HG02623 (cell line): Measurements from ENCODE around the gene OR7G1.
"Not testable (repeated sequence)": the region's sequence is repeated elsewhere in the genome, so short reads cannot be mapped to it uniquely, and the experiment has no call there.

Source experiments
- ATAC-seq: cut with Tn5 transposase; IDR thresholded peaks from one replicate; pipeline ENCODE4 v1.9.1; 2021; ENCODE audit warnings: moderate library complexity; ENCODE audit not compliant: unreplicated experiment

The OR7G1 gene

GRCh38 chr19:9078651-9079050, 36.9 kb downstream of the OR7G1 start:
- ATAC-seq = no peak

GRCh38 chr19:9076901-9077300, 38.7 kb downstream of the OR7G1 start:
- ATAC-seq = no peak

DNA sequence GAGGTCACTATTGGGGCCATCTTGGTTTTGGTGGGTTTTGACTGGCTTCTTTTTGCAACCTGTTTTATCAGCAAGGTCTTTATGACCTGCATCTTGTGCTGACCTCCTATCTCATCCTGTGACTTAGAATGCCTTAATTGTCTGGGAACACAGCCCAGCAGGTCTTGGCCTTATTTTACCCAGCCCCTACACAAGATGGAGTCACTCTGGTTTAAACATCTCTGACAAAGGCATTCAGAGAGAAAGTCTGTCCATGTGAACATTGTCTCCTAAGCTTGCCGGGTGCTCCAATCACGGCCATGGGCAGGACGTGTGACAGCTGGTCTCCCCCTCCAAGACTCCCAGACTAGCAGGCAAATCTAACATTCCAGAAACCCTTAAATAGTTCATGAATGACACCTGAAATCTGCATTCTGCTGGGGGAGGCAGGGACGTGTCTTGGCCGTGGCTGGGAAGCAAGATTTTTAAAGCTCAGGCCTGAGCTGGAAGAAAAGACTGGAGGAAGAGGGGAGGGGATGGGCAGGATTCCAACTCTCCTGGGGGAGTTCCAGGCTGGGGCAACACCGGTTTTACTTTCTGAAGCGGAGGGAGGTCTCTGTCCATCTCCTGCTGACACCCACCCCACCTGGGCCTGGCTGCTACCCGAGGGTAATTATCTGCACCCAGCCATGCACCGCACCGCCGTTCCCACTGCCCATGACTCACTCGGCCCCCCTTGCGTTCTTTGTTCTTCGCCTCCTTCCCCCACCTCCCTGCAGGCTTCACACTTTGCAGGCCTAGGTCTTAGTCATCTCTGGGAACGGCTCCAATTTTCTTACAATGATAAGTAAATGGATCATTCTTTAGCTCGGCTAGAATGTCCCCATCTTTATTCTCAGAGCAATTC, 40.3 kb downstream of the OR7G1 start:
- no peak for ATAC-seq

DNA sequence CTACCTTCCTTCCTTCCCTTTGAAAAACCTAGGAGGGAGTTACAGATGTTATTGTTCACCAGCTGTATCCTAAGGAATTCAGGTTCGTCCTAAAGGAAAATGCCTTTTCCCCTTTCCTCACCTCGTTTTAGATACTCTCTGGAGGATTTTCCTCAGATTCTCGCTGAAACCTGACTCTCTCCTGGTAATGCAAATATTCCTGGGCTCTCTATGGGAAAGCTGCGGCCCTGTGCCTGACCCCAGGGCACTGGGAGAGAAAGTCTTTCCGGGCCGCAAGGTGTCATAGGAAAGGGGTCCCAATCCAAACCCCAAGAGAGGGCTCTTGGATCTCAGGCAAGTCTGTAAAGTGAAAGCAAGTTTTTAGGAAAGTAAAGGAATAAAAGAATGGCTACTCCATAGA, 41.8 kb downstream of the OR7G1 start:
- ATAC-seq = no peak

DNA sequence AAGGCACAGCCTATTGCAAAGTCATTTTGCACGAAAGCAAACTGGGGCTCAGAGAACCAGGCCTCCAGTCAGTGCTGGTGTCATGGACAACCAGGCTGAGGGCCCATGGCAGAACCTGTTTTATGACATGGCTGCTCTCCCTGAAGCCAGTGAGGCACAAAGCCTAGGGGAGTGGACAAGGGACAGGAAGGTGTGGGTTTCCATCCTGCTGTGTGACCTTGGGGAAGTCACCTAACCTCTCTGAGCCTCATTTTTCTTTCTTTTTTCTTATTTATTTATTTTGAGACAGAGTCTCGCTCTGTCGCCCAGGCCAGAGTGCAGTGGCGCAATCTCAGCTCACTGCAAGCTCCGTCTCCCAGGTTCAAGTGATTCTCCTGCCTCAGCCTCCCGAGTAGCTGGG, 43.8 kb downstream of the OR7G1 start:
- ATAC-seq = not testable (repeated sequence)

DNA sequence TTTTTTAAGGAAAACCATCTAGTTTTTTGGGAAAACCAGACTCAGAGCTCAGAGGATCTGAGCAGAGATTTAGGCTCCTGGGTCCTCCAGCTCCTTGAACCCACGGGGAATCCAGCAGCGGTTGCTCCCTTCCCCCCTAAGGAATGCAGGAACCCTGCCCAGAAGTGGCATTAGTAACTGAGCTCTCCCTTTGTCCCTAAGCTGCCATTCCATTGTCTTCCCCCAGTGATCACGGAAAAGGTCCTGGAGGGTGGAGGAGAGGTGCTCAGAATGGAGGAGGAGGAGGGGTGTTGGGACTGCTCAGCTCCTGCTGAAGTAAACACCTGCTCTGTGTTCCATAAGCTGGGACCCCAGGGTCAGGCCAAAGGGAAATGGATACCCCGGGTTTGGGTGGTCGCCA, 45.5 kb downstream of the OR7G1 start:
- no peak for ATAC-seq

GRCh38 chr19:9065457-9066014, 50.0 kb downstream of the OR7G1 start:
- no peak for ATAC-seq
